Skin of body (tissue), 2 donors: ENCODE results near the gene PCBP3. TPM values are rescaled to one million over a fixed set of nuclear protein-coding genes. Genes with fewer than 3 reads are reported as not detected.
"Not testable (repeated sequence)": the region's sequence is repeated elsewhere in the genome, so short reads cannot be mapped to it uniquely, and the experiment has no call there.

Experiments used
- DNase-seq: peaks from one replicate; lab custom pipeline; 2025; lab: John Stamatoyannopoulos, UW
- total RNA-seq: library from RNA; depleted of rRNA; stranded (reverse); fragments of >200 nt; gene quantifications from one replicate; pipeline ENCODE4 v1.2.3, GENCODE V29; 2014

Gene PCBP3
- total RNA-seq, 1 donor from 2014 or later, result 3.4 TPM

GRCh38 chr21:45959182-45959581, 315.7 kb downstream of the PCBP3 start:
- no peak for DNase-seq

- no peak for DNase-seq
Observed at GRCh38 chr21:45959779-45960390, 316.4 kb downstream of the PCBP3 start.

- DNase-seq, result not testable (repeated sequence)
Observed at GRCh38 chr21:45961408-45961807, 317.9 kb downstream of the PCBP3 start.

GRCh38 chr21:45962531-45963231, 319.2 kb downstream of the PCBP3 start:
- DNase-seq, result no peak

- peak; percentile 85 for DNase-seq
Observed at GRCh38 chr21:45963232-45963570, 319.7 kb downstream of the PCBP3 start.

- DNase-seq, result no peak
Observed at GRCh38 chr21:45964649-45965048, 321.1 kb downstream of the PCBP3 start.

- no peak for DNase-seq
Observed at GRCh38 chr21:45965084-45965809, 321.7 kb downstream of the PCBP3 start.

- DNase-seq, result no peak
Observed at GRCh38 chr21:45966791-45967394, 323.4 kb downstream of the PCBP3 start.

- no peak for DNase-seq
Observed at GRCh38 chr21:45969921-45970673, 326.6 kb downstream of the PCBP3 start.

- DNase-seq, result peak; percentile 25
Observed at GRCh38 chr21:45970674-45971615, 327.4 kb downstream of the PCBP3 start.

GRCh38 chr21:45971616-45972352, 328.3 kb downstream of the PCBP3 start:
- DNase-seq, result peak; percentile 87

GRCh38 chr21:45972353-45972715, 328.8 kb downstream of the PCBP3 start:
- no peak for DNase-seq

- DNase-seq, result peak; percentile 97
Observed at GRCh38 chr21:45972716-45973474, 329.4 kb downstream of the PCBP3 start.

GRCh38 chr21:45973475-45974072, 330.0 kb downstream of the PCBP3 start:
- peak; percentile 94 for DNase-seq

- peak; percentile 80 for DNase-seq
Observed at GRCh38 chr21:45974073-45975019, 330.8 kb downstream of the PCBP3 start.

GRCh38 chr21:45975020-45975666, 331.6 kb downstream of the PCBP3 start:
- no peak for DNase-seq
